Endothelial cell of umbilical vein (primary cell): ENCODE measurements around the gene PRX. TPM values are rescaled to one million over a fixed set of nuclear protein-coding genes. Genes with fewer than 3 reads are reported as not detected.
A peak's percentile ranks its signal among the peaks of the same experiment; 100 is the strongest.

ENCODE experiments used
- BruUV-seq: library from RNA; stranded (reverse); fragments of 400-500 nt; replicated peaks from 2 replicates; lab custom pipeline; 2021; lab: Mats Ljungman, UMichigan
- CTCF ChIA-PET: fragments of 300-600, 350-600 bp; sonication (Branson Sonifier 250); formaldehyde crosslinking; loops from one replicate; lab custom pipeline; 2021; ENCODE audit warnings: antibody characterized with exemption, inconsistent platforms; lab: Charles Lee
- POLR2A ChIA-PET: fragments of 300-600, 350-600 bp; sonication (Branson Sonifier 250); formaldehyde crosslinking; loops from one replicate; lab custom pipeline; 2021; ENCODE audit warnings: antibody characterized with exemption, inconsistent platforms; lab: Charles Lee
- DNase-seq: peaks from one replicate; pipeline ENCODE4 v3.0.0-alpha.2; 2011; ENCODE audit warnings: low read depth, low spot score
- FAIRE-seq: peaks from 2 replicates; lab custom pipeline; 2011; peaks lifted over from hg19 to GRCh38; lab: Jason Lieb, UNC
- H2AFZ ChIP-seq: 2 replicates; pipeline ENCODE4 v1.6.0; 2012; ENCODE audit warnings: low read depth, low read length, control low read depth, inconsistent platforms
- H3K27ac ChIP-seq: 2 replicates; pipeline ENCODE4 v1.5.1; 2011; ENCODE audit warnings: low read depth, mild to moderate bottlenecking, control low read depth, low read length, moderate library complexity; ENCODE audit not compliant: insufficient read depth
- H3K27me3 ChIP-seq, 2 experiments: 2 replicates each; pipeline versions ENCODE4 v1.6.0 to v1.6.1; 2011; ENCODE audit warnings: low read length in 2 of 2, mixed read lengths in 1 of 2; ENCODE audit not compliant: control insufficient read depth in 2 of 2, insufficient read depth in 2 of 2
- H3K36me3 ChIP-seq, 2 experiments: 2 replicates in 1 of 2; 3 replicates in 1 of 2; pipeline ENCODE4 v1.5.1; 2011; ENCODE audit warnings: low read length in 2 of 2, mild to moderate bottlenecking in 1 of 2, moderate library complexity in 1 of 2; ENCODE audit not compliant: control insufficient read depth in 2 of 2, insufficient read depth in 2 of 2; ENCODE audit errors: extremely low read depth in 1 of 2
- H3K4me1 ChIP-seq: 3 replicates; pipeline ENCODE4 v1.5.1; 2011; ENCODE audit warnings: mild to moderate bottlenecking, low read length; ENCODE audit not compliant: control insufficient read depth, insufficient read depth; ENCODE audit errors: extremely low read depth
- H3K4me2 ChIP-seq: 2 replicates; pipeline ENCODE4 v1.6.1; 2011; ENCODE audit warnings: low read length, control low read depth, mixed read lengths; ENCODE audit not compliant: insufficient read depth
- H3K4me3 ChIP-seq, 3 experiments: fragments of 200-600 bp in 1 of 3; sonication (generic), shearing (Covaris generic) in 1 of 3; replicated peaks in 1 of 3; 2 replicates each; pipeline ENCODE4 v1.5.1; 2011 to 2016; ENCODE audit warnings: control low read depth in 3 of 3, low read length in 3 of 3, mild to moderate bottlenecking in 2 of 3, inconsistent platforms in 1 of 3, low read depth in 1 of 3, moderate library complexity in 1 of 3; ENCODE audit not compliant: insufficient read depth in 1 of 3
- H3K79me2 ChIP-seq: 2 replicates; pipeline ENCODE4 v1.6.0; 2012; ENCODE audit warnings: low read length, inconsistent platforms; ENCODE audit not compliant: control insufficient read depth, insufficient read depth
- H3K9ac ChIP-seq: replicated peaks from 2 replicates; pipeline ENCODE3; 2011; ENCODE audit warnings: low read length, control low read depth; ENCODE audit not compliant: insufficient read depth; ENCODE audit errors: extremely low read depth
- H3K9me1 ChIP-seq: replicated peaks from 3 replicates; pipeline ENCODE4 v1.6.0; 2011; ENCODE audit warnings: mild to moderate bottlenecking, low read length; ENCODE audit not compliant: control insufficient read depth, insufficient read depth; ENCODE audit errors: extremely low read depth
- H3K9me3 ChIP-seq: replicated peaks from 2 replicates; pipeline ENCODE4 v1.5.1; 2012; ENCODE audit warnings: low read length, inconsistent platforms; ENCODE audit not compliant: control insufficient read depth, insufficient read depth
- H4K20me1 ChIP-seq: replicated peaks from 2 replicates; pipeline ENCODE3; 2011; ENCODE audit warnings: mild to moderate bottlenecking, low read length; ENCODE audit not compliant: control insufficient read depth, insufficient read depth; ENCODE audit errors: extremely low read depth
- CTCF ChIP-seq, 2 donors: IDR thresholded peaks; 1 replicate in 1 of 2; 2 replicates in 1 of 2; pipeline ENCODE4 v1.5.1; 2011; ENCODE audit warnings: low read length in 2 of 2, mild to moderate bottlenecking in 2 of 2, moderate library complexity in 2 of 2, control low read depth in 1 of 2, inconsistent platforms in 1 of 2, low read depth in 1 of 2; ENCODE audit not compliant: insufficient read depth in 1 of 2; ENCODE audit errors: extremely low read depth in 1 of 2
- EZH2 ChIP-seq: IDR thresholded peaks from 2 replicates; pipeline ENCODE4 v1.6.1; 2012; ENCODE audit warnings: borderline replicate concordance, low read depth, mild to moderate bottlenecking, moderate library complexity, low read length, inconsistent platforms; ENCODE audit not compliant: severe bottlenecking
- FOS ChIP-seq: IDR thresholded peaks from 2 replicates; pipeline ENCODE4 v1.6.1; 2011; ENCODE audit warnings: mild to moderate bottlenecking, low read length, moderate library complexity, borderline replicate concordance; ENCODE audit not compliant: insufficient read depth
- GATA2 ChIP-seq: IDR thresholded peaks from 2 replicates; pipeline ENCODE4 v1.7.0; 2011; ENCODE audit warnings: low read depth, mild to moderate bottlenecking, moderate library complexity, mixed read lengths, low read length; ENCODE audit not compliant: insufficient read length, insufficient read depth
- JUN ChIP-seq: IDR thresholded peaks from 2 replicates; pipeline ENCODE4 v1.6.1; 2011; ENCODE audit warnings: borderline replicate concordance, low read depth; ENCODE audit not compliant: insufficient read length, insufficient read depth
- MAX ChIP-seq: IDR thresholded peaks from 2 replicates; pipeline ENCODE4 v1.6.1; 2011; ENCODE audit not compliant: insufficient read depth, insufficient read length
- MYC ChIP-seq: IDR thresholded peaks from one replicate; pipeline ENCODE4 v1.6.1; 2011; ENCODE audit warnings: mild to moderate bottlenecking, low read depth, low read length
- POLR2A ChIP-seq: IDR thresholded peaks from 2 replicates; pipeline ENCODE4 v1.6.1; 2012; ENCODE audit warnings: low read depth, mild to moderate bottlenecking, control low read depth, low read length
- POLR2AphosphoS5 ChIP-seq: IDR thresholded peaks from 2 replicates; pipeline ENCODE4 v1.6.1; 2012; ENCODE audit warnings: low read depth, mild to moderate bottlenecking, control low read depth, low read length, moderate library complexity; ENCODE audit not compliant: insufficient read depth
- dilution Hi-C: fragments of 300-500 bp; cut with MboI; formaldehyde crosslinking; loops from one replicate; pipeline ENCODE4 v1.15.0; 2019; ENCODE audit warnings: low sequenced_read_pairs; ENCODE audit not compliant: extremely low pct_ligation_motif_present
- intact Hi-C: fragments of 100-400 bp; cut with micrococcal nuclease; formaldehyde crosslinking; loops from one replicate; pipeline ENCODE4 v1.10.0; 2022
- polyA plus RNA-seq, 4 experiments: library from polyadenylated mRNA; depleted of rRNA in 3 of 4; stranded (reverse) in 3 of 4; unstranded in 1 of 4; fragments of >200 nt; gene quantifications; 2 replicates each; pipeline versions ENCODE4 v1.2.1 to v1.2.3, GENCODE V29; 2011 to 2012; ENCODE audit warnings: missing spikeins in 1 of 4
- total RNA-seq: library from RNA; stranded (reverse); gene quantifications from 2 replicates; pipeline ENCODE4 v1.2.3, GENCODE V29; 2021

PRX gene
- total and polyA plus RNA-seq, 2 donors (not counting 3 experiments of a cell fraction or from before 2014, with no cell fraction given): 0.80 to 1.3 TPM

GRCh38 chr19:40424637-40425449, 11.7 kb upstream of the PRX start:
- peaks cover 8 to 9% of the 10 kb centered on the region in 2 experiments for H3K36me3 ChIP-seq
- peak overlapping the region; percentile 95 for H3K27ac ChIP-seq
- DNase-seq: peak; percentile 32
- POLR2A ChIA-PET: interaction anchor here (1.3 kb wide), 2 partner anchors 8 to 18 kb away, joined by 4 read pairs; no protein-coding TSS in a partner anchor
- dilution Hi-C loops (no loop called here), intact Hi-C loops (loop anchor here (1.0 to 5.0 kb wide), 4 partner anchors 8 to 593 kb away; partner anchors contain the start of genes C19orf47, DYRK1B and PLD3)
- H4K20me1 ChIP-seq: no peaks in the 10 kb centered on the region
- no peaks in the 10 kb centered on the region for H3K9me3 ChIP-seq
- no peak for TF ChIP-seq JUN
- TF ChIP-seq POLR2AphosphoS5: no peak
- TF ChIP-seq POLR2A: peak; percentile 31
- H3K79me2 ChIP-seq: peaks cover 30% of the 10 kb centered on the region
- no peaks in the 10 kb centered on the region for H3K9me1 ChIP-seq
- peak overlapping the region; percentile 80 to 95 (median 93) for H3K4me3 ChIP-seq
- H3K4me1 ChIP-seq: peaks cover 19% of the 10 kb centered on the region
- no peaks in the 10 kb centered on the region for H3K27me3 ChIP-seq
- FAIRE-seq: peak; percentile 76
- no peak overlapping the region for H2AFZ ChIP-seq
- H3K4me2 ChIP-seq: peak overlapping the region; percentile 96
- BruUV-seq: TSS peak; percentile 51
- CTCF ChIA-PET: interaction anchor here (0.6 to 2.8 kb wide), 3 partner anchors 18 to 119 kb away, joined by 3 to 11 read pairs (median 4); no protein-coding TSS in a partner anchor
- peak overlapping the region; percentile 93 for H3K9ac ChIP-seq

- Histone ChIP-seq H3K4me3 (peak overlapping the region in 2 of 3 experiments; percentile 4 to 95), H3K27me3 (no peaks in the 10 kb centered on the region), H3K9me1 (no peaks in the 10 kb centered on the region), H3K9ac (no peak overlapping the region), H3K27ac (no peak overlapping the region), H3K9me3 (no peaks in the 10 kb centered on the region), H3K36me3 (peaks cover 8 to 9% of the 10 kb centered on the region in 2 experiments), H2AFZ (no peak overlapping the region), H4K20me1 (no peaks in the 10 kb centered on the region), H3K4me2 (peak overlapping the region; percentile 96), H3K4me1 (peaks cover 19% of the 10 kb centered on the region), H3K79me2 (peaks cover 30% of the 10 kb centered on the region)
- ChIA-PET POLR2A (interaction anchor here (1.3 kb wide), 1 partner anchor 19 kb away, joined by 4 read pairs; no protein-coding TSS in a partner anchor), CTCF (interaction anchor here (1.9 kb wide), 1 partner anchor 40 kb away, joined by 6 read pairs; no protein-coding TSS in a partner anchor)
- dilution Hi-C loops (no loop called here), intact Hi-C loops (loop anchor here (5.0 kb wide), 1 partner anchor 77 kb away; the partner anchor contains the start of genes C19orf47 and PLD3)
- DNase-seq (no peak), FAIRE-seq (no peak)
- TF ChIP-seq CTCF (IDR thresholded peaks at IDR 0.05; ENCODE audit: extremely low read depth in 1 of 2, insufficient read depth in 1 of 2, low read depth in 1 of 2, low read length in 2 of 2): no peak
- no peak for TF ChIP-seq MYC
- no peak for TF ChIP-seq GATA2
- no peak for TF ChIP-seq POLR2A
- TF ChIP-seq EZH2: no peak
- TF ChIP-seq POLR2AphosphoS5: no peak
- TF ChIP-seq JUN: no peak
- no peak for TF ChIP-seq FOS
- no peak for TF ChIP-seq MAX
- no TSS peak for BruUV-seq
Measured at GRCh38 chr19:40423938-40424337, 10.8 kb upstream of the PRX start.
